LNCaP clone FGC (cell line): Measurements from ENCODE around the gene RHOD.

ENCODE experiments used
- DNase-seq: peaks from one replicate; pipeline ENCODE4 v3.0.0-alpha.2; 2011; ENCODE audit warnings: low read depth
- H3K4me3 ChIP-seq: 2 replicates; pipeline ENCODE4 v1.5.1; 2011; ENCODE audit warnings: mild to moderate bottlenecking, low read depth, low read length, control low read depth
- CTCF ChIP-seq: IDR thresholded peaks from 2 replicates; pipeline ENCODE4 v1.5.1; 2012; ENCODE audit warnings: mild to moderate bottlenecking; ENCODE audit not compliant: control insufficient read depth, insufficient read depth; ENCODE audit errors: extremely low read depth

Gene RHOD

GRCh38 chr11:67043572-67044349, 12.9 kb upstream of the RHOD start:
- no peak overlapping the region for H3K4me3 ChIP-seq
- no peak for TF ChIP-seq CTCF
- DNase-seq, result no peak

- no peak for DNase-seq
- no peak for TF ChIP-seq CTCF
- H3K4me3 ChIP-seq, result no peak overlapping the region
Observed at GRCh38 chr11:67044496-67044895, 12.2 kb upstream of the RHOD start.

- TF ChIP-seq CTCF, result no peak
- H3K4me3 ChIP-seq, result no peak overlapping the region
- no peak for DNase-seq
Observed at GRCh38 chr11:67045314-67045713, 11.3 kb upstream of the RHOD start.

GRCh38 chr11:67048515-67049130, 8.0 kb upstream of the RHOD start:
- no peak for DNase-seq
- H3K4me3 ChIP-seq, result no peak overlapping the region
- no peak for TF ChIP-seq CTCF

GRCh38 chr11:67050139-67050538, 6.5 kb upstream of the RHOD start:
- no peak for DNase-seq
- no peak for TF ChIP-seq CTCF

GRCh38 chr11:67051180-67051893, 5.3 kb upstream of the RHOD start:
- no peak for DNase-seq
- no peak for TF ChIP-seq CTCF
- no peak overlapping the region for H3K4me3 ChIP-seq

More at GRCh38 chr11:67050139-67050538, 6.5 kb upstream of the RHOD start:
- no peak overlapping the region for H3K4me3 ChIP-seq
